Measurements from ENCODE around the gene TMEM94. TPM values are rescaled to one million over a fixed set of nuclear protein-coding genes. Genes with fewer than 3 reads are reported as not detected.

Gene TMEM94
- total RNA-seq, 1 donor from 2014 or later: 111 TPM

DNA sequence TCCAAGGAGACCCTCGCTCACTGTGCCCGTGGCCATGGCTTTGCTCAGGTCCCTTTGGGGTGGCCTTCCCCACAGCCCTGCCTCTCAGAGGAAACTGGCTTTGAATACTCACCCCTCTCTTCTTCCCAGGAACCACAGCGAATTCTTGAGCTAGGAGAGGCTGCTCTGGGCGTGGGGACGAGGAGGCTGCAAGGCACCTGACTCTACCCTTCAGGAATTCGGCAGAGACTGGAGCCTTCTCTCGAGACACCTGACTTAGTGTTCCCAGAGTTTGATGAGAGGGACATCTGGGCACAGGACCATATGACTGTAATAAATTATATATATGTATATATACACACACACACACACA lies 75.3 kb downstream of the TMEM94 start:
- peaks cover 3% of the 10 kb centered on the region for H3K36me3 Mint-ChIP-seq (ENCODE audit: low read depth, unreplicated experiment)
- DNase-seq (ENCODE audit: low spot score): no peak
- no peaks in the 10 kb centered on the region for H3K9me3 Mint-ChIP-seq (ENCODE audit: unreplicated experiment)
- H3K27ac Mint-ChIP-seq (ENCODE audit: unreplicated experiment): no peak overlapping the region
- peaks cover 8% of the 10 kb centered on the region for H3K4me1 Mint-ChIP-seq (ENCODE audit: unreplicated experiment)
- TF ChIP-seq, protein P1, sequence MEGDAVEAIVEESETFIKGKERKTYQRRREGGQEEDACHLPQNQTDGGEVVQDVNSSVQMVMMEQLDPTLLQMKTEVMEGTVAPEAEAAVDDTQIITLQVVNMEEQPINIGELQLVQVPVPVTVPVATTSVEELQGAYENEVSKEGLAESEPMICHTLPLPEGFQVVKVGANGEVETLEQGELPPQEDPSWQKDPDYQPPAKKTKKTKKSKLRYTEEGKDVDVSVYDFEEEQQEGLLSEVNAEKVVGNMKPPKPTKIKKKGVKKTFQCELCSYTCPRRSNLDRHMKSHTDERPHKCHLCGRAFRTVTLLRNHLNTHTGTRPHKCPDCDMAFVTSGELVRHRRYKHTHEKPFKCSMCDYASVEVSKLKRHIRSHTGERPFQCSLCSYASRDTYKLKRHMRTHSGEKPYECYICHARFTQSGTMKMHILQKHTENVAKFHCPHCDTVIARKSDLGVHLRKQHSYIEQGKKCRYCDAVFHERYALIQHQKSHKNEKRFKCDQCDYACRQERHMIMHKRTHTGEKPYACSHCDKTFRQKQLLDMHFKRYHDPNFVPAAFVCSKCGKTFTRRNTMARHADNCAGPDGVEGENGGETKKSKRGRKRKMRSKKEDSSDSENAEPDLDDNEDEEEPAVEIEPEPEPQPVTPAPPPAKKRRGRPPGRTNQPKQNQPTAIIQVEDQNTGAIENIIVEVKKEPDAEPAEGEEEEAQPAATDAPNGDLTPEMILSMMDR (IDR thresholded peaks at IDR 0.05; ENCODE audit: unreplicated experiment): no peak
- no peak overlapping the region for H3K4me3 Mint-ChIP-seq (ENCODE audit: unreplicated experiment)
- no peaks in the 10 kb centered on the region for H3K27me3 Mint-ChIP-seq (ENCODE audit: unreplicated experiment)

DNA sequence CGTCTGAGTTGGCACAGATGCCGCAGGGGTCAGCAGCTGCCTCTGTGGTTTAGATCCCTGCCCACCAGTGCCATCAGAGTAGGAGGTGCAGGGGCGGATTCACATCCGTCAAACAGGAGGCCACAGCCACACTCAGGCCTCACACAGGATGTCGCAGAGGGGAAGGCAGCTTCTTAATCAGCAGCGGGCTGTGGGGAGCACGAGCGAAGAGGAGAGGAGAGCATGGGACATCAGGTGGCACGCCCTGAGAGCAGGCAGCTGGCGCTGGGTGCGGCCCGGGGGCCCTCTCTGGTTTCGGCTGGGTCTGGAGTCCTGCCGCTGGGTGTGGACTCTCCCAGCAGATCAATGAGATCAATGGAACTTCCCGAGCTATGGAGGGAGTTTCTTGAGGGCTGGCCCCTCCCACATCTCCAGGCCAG lies 78.7 kb downstream of the TMEM94 start:
- no peaks in the 10 kb centered on the region for H3K9me3 Mint-ChIP-seq (ENCODE audit: unreplicated experiment)
- H3K27ac Mint-ChIP-seq (ENCODE audit: unreplicated experiment): no peak overlapping the region
- no peak overlapping the region for H3K4me3 Mint-ChIP-seq (ENCODE audit: unreplicated experiment)
- TF ChIP-seq, protein P1 (IDR thresholded peaks at IDR 0.05; ENCODE audit: unreplicated experiment): no peak
- peaks cover 3% of the 10 kb centered on the region for H3K36me3 Mint-ChIP-seq (ENCODE audit: low read depth, unreplicated experiment)
- DNase-seq (ENCODE audit: low spot score): no peak
- H3K27me3 Mint-ChIP-seq (ENCODE audit: unreplicated experiment): peaks cover 2% of the 10 kb centered on the region
- peaks cover 9% of the 10 kb centered on the region for H3K4me1 Mint-ChIP-seq (ENCODE audit: unreplicated experiment)

DNA sequence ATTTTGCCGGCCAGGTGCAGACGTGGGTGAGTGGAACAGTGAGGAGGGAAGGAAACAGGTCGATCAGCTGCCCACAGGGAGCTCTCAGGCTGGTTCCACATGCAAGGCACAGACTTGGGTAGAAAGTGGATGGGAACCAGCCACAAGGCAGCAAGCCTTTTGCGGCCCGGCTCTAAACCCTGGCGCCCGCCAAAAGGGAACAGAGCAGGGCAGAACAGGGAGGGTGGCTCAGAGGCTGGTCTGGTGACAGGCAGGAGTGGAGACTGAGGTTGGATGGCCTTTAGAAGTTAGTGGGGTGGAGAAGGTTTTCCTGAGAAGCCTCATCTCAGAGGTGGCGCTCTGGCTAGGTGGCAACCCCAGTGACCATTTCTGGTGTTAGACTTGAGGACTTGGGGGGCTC lies 79.4 kb downstream of the TMEM94 start:
- Mint-ChIP-seq H3K4me3 (ENCODE audit: unreplicated experiment) (no peak overlapping the region), H3K27me3 (ENCODE audit: unreplicated experiment) (peaks cover 2% of the 10 kb centered on the region), H3K36me3 (ENCODE audit: low read depth, unreplicated experiment) (peaks cover 3% of the 10 kb centered on the region), H3K4me1 (ENCODE audit: unreplicated experiment) (peaks cover 7% of the 10 kb centered on the region), H3K9me3 (ENCODE audit: unreplicated experiment) (no peaks in the 10 kb centered on the region), H3K27ac (ENCODE audit: unreplicated experiment) (no peak overlapping the region)
- TF ChIP-seq, protein P1 (IDR thresholded peaks at IDR 0.05; ENCODE audit: unreplicated experiment): no peak
- DNase-seq (ENCODE audit: low spot score): no peak

DNA sequence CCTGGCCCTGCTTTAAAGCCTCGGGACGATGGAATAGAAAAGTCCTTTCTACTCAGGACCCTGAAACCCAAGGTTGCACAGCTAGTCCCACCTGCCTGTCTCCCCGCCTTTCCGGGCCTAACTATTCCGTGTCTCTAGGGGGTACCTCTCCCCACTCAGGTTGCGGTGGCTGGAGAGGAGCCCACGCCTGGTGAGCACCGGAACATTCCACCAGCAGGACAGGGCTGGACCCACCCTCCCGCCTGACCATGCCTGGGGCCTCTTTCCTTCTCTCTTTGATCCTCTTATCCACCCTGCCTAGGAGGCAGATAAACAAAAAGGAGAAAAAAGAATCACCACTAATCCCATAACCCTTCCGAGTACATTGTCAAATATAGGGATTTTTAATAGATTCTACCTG lies 79.9 kb downstream of the TMEM94 start:
- peaks cover 3% of the 10 kb centered on the region for H3K36me3 Mint-ChIP-seq (ENCODE audit: low read depth, unreplicated experiment)
- peaks cover 6% of the 10 kb centered on the region for H3K4me1 Mint-ChIP-seq (ENCODE audit: unreplicated experiment)
- H3K9me3 Mint-ChIP-seq (ENCODE audit: unreplicated experiment): no peaks in the 10 kb centered on the region
- no peak overlapping the region for H3K4me3 Mint-ChIP-seq (ENCODE audit: unreplicated experiment)
- no peak overlapping the region for H3K27ac Mint-ChIP-seq (ENCODE audit: unreplicated experiment)
- no peak for DNase-seq (ENCODE audit: low spot score)
- peaks cover 2% of the 10 kb centered on the region for H3K27me3 Mint-ChIP-seq (ENCODE audit: unreplicated experiment)
- TF ChIP-seq, protein P1 (IDR thresholded peaks at IDR 0.05; ENCODE audit: unreplicated experiment): no peak

DNA sequence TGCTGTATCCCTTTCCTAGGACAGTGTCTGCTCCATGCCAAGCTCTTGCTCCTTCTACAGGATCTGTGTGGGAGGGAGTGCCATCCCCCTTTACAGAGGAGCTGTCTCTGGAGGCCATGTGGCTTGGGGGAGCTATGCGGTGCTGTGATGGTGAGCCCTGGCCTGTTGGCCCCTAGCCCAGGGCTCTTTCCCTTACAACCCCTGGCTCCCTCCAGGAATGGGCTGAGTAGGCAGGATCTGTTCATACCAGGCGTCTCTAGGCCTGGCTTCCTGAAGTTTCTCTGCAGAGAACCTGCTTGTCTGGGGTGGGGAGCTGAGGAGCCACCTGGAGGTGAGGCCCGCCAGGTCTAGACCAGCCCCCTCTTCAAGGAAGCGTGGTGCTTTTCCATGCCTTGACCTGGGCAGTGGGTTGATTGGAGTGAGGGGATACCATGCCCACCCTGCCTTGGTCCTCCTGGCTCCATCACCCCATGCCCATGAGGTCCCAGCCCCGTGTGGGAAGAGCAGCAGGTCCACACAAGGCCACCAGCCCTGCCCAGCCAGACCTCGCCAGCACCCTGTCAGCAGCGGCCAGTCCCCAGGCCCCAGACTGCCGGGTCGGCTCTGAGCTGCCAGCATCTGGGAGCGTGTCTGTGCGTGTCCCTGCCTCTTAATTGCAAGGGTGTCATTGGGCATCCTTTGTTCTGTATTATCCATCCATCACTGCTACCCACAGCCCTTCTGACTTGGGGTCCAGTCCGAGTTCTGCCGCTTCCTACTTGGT lies 83.7 kb downstream of the TMEM94 start:
- Mint-ChIP-seq H3K27me3 (ENCODE audit: unreplicated experiment) (peaks cover 5% of the 10 kb centered on the region), H3K4me1 (ENCODE audit: unreplicated experiment) (peaks cover 25% of the 10 kb centered on the region), H3K9me3 (ENCODE audit: unreplicated experiment) (no peaks in the 10 kb centered on the region), H3K36me3 (ENCODE audit: low read depth, unreplicated experiment) (peaks cover 3% of the 10 kb centered on the region), H3K4me3 (ENCODE audit: unreplicated experiment) (no peak overlapping the region), H3K27ac (ENCODE audit: unreplicated experiment) (no peak overlapping the region)
- TF ChIP-seq, protein P1 (IDR thresholded peaks at IDR 0.05; ENCODE audit: unreplicated experiment): no peak
- DNase-seq (ENCODE audit: low spot score): no peak

All from endothelial cell (in vitro differentiated cells).